Activated gamma-delta T cell treated with Interleukin-2 at 50 U/mL for 16 hours (primary cell): ENCODE measurements around the gene JCAD.

ENCODE experiments used
- DNase-seq: peaks from one replicate; pipeline ENCODE4 v3.0.0-alpha.2; 2020

The JCAD gene

GRCh38 chr10:29977171-29977570 lies 82.2 kb downstream of the JCAD start:
- no peak for DNase-seq

- no peak for DNase-seq
These were observed 83.3 kb downstream of the JCAD start for GRCh38 chr10:29976134-29976533.

- DNase-seq, result no peak
These were observed 84.6 kb downstream of the JCAD start for GRCh38 chr10:29974773-29975172.

GRCh38 chr10:29973921-29974320 lies 85.5 kb downstream of the JCAD start:
- no peak for DNase-seq

- DNase-seq, result no peak
These were observed 88.8 kb downstream of the JCAD start for GRCh38 chr10:29970576-29970975.

- no peak for DNase-seq
These were observed 89.4 kb downstream of the JCAD start for GRCh38 chr10:29970012-29970396.

GRCh38 chr10:29969255-29970011 lies 90.0 kb downstream of the JCAD start:
- DNase-seq, result no peak

GRCh38 chr10:29968585-29968984 lies 90.8 kb downstream of the JCAD start:
- DNase-seq, result no peak

GRCh38 chr10:29966269-29966668 lies 93.1 kb downstream of the JCAD start:
- no peak for DNase-seq
